22Rv1 (cell line): ENCODE results near the gene NARF.

Source experiments
- H3K27ac ChIP-seq: fragments of 450-650 bp; 2 replicates; pipeline ENCODE4 v1.5.1; 2017
- CTCF ChIP-seq: fragments of 450-650 bp; IDR thresholded peaks from 2 replicates; pipeline ENCODE4 v1.5.1; 2017; ENCODE audit warnings: mild to moderate bottlenecking
- ZFX ChIP-seq: fragments of 450-650 bp; IDR thresholded peaks from 2 replicates; pipeline ENCODE4 v1.6.1; 2017; ENCODE audit warnings: antibody characterized with exemption, borderline replicate concordance

The NARF gene

GRCh38 chr17:82444284-82444893 is 14.2 kb upstream of the NARF start:
- TF ChIP-seq ZFX, result no peak
- no peak for TF ChIP-seq CTCF
- no peak overlapping the region for H3K27ac ChIP-seq

- H3K27ac ChIP-seq, result no peak overlapping the region
- TF ChIP-seq CTCF, result no peak
- no peak for TF ChIP-seq ZFX
Measured at GRCh38 chr17:82444941-82445521, 13.5 kb upstream of the NARF start.

GRCh38 chr17:82445542-82445941 is 13.0 kb upstream of the NARF start:
- H3K27ac ChIP-seq, result no peak overlapping the region
- no peak for TF ChIP-seq CTCF
- no peak for TF ChIP-seq ZFX

- H3K27ac ChIP-seq, result no peak overlapping the region
- TF ChIP-seq CTCF (no peak), ZFX (no peak)
Measured at GRCh38 chr17:82446124-82446523, 12.4 kb upstream of the NARF start.

- no peak for TF ChIP-seq ZFX
- no peak overlapping the region for H3K27ac ChIP-seq
Measured at GRCh38 chr17:82446649-82447048, 11.9 kb upstream of the NARF start.

GRCh38 chr17:82447876-82448275 is 10.7 kb upstream of the NARF start:
- no peak overlapping the region for H3K27ac ChIP-seq
- TF ChIP-seq CTCF (no peak), ZFX (no peak)

GRCh38 chr17:82449131-82449882 is 9.2 kb upstream of the NARF start:
- peak overlapping the region; percentile 82; the same call in 1 of the 2 replicates for H3K27ac ChIP-seq
- TF ChIP-seq CTCF, result no peak
- TF ChIP-seq ZFX, result no peak
